ENCODE measurements around the gene STK38.
"Not testable (repeated sequence)": the region's sequence is repeated elsewhere in the genome, so short reads cannot be mapped to it uniquely, and the experiment has no call there.

Gene STK38

DNA sequence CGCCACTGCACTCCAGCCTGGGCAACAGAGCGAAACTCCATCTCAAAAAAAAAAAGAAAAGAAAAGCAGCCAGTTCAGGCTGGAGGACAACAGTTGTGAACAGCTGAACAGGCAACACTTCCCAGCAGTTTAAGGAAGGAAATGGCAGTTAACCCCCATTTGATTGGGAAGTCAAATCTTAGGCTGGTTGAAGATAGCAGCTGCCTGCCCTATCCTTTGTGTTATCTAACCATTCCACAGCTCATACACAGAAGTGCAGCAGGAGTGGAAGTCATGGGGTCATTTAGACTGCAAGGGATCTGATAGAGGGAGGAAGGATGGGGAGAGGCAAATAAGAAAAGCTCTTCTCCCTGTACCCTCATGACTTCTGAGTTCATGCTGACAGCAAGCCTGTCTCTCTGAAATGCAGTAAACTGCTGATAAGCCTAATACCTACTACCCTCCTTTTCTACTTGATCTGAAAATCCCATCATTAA lies 69.2 kb downstream of the STK38 start:
- no peak overlapping the region for H3K4me3 ChIP-seq (ENCODE audit: low read depth in 1 of 2, low read length in 2 of 2)
- H3K36me3 ChIP-seq (ENCODE audit: control insufficient read depth in 1 of 2, insufficient read depth in 2 of 2, low read length in 2 of 2), result peaks cover 24 to 36% of the 10 kb centered on the region in 2 donors
- no peaks in the 10 kb centered on the region for H3K27me3 ChIP-seq (ENCODE audit: low read depth, low read length)
- no peaks in the 10 kb centered on the region for H3K9me3 ChIP-seq (ENCODE audit: control insufficient read depth in 1 of 2, low read length in 2 of 2)
- H3K27ac ChIP-seq (ENCODE audit: low read length), result no peak overlapping the region
- H3K4me1 ChIP-seq (ENCODE audit: control insufficient read depth in 1 of 2, insufficient read depth in 2 of 2, low read length in 2 of 2), result no peaks in the 10 kb centered on the region

- H3K27ac ChIP-seq (ENCODE audit: low read length), result no peak overlapping the region
- H3K27me3 ChIP-seq (ENCODE audit: low read depth, low read length), result no peaks in the 10 kb centered on the region
- H3K9me3 ChIP-seq (ENCODE audit: control insufficient read depth in 1 of 2, low read length in 2 of 2), result no peaks in the 10 kb centered on the region
- H3K4me3 ChIP-seq (ENCODE audit: low read depth in 1 of 2, low read length in 2 of 2), result no peak overlapping the region
- H3K36me3 ChIP-seq (ENCODE audit: control insufficient read depth in 1 of 2, insufficient read depth in 2 of 2, low read length in 2 of 2), result peaks cover 13 to 23% of the 10 kb centered on the region in 2 donors
- no peaks in the 10 kb centered on the region for H3K4me1 ChIP-seq (ENCODE audit: control insufficient read depth in 1 of 2, insufficient read depth in 2 of 2, low read length in 2 of 2)
Observed at GRCh38 chr6:36469946-36470345, 77.3 kb downstream of the STK38 start.

- Histone ChIP-seq H3K9me3 (ENCODE audit: control insufficient read depth in 1 of 2, low read length in 2 of 2) (no peaks in the 10 kb centered on the region), H3K4me3 (ENCODE audit: low read depth in 1 of 2, low read length in 2 of 2) (no peak overlapping the region), H3K36me3 (ENCODE audit: control insufficient read depth in 1 of 2, insufficient read depth in 2 of 2, low read length in 2 of 2) (peaks cover 9 to 18% of the 10 kb centered on the region in 2 donors), H3K27me3 (ENCODE audit: low read depth, low read length) (no peaks in the 10 kb centered on the region), H3K4me1 (ENCODE audit: control insufficient read depth in 1 of 2, insufficient read depth in 2 of 2, low read length in 2 of 2) (no peaks in the 10 kb centered on the region), H3K27ac (ENCODE audit: low read length) (no peak overlapping the region)
Observed at GRCh38 chr6:36469148-36469661, 78.1 kb downstream of the STK38 start.

DNA sequence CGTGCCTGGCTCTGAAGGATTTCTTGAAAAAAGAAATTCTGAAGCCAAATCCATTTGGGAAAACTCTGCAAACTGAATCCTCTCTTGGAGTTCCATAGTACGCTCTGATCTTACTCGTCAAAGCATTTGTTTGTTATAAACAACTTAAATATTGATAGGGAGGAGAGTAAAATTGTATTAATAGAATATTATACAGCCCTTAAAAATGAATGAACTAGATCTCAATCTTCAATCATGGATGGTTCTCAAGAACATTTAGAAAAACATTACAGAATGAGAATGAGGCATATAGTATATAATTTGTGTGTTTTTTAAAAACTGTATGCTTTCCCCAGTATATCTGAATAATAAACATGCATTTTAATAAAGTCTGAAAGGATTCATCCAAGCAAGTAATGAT lies 79.7 kb downstream of the STK38 start:
- Histone ChIP-seq H3K27me3 (ENCODE audit: low read depth, low read length) (no peaks in the 10 kb centered on the region), H3K9me3 (ENCODE audit: control insufficient read depth in 1 of 2, low read length in 2 of 2) (no peaks in the 10 kb centered on the region), H3K36me3 (ENCODE audit: control insufficient read depth in 1 of 2, insufficient read depth in 2 of 2, low read length in 2 of 2) (peaks cover 9 to 18% of the 10 kb centered on the region in 2 donors), H3K4me3 (ENCODE audit: low read depth in 1 of 2, low read length in 2 of 2) (no peak overlapping the region), H3K4me1 (ENCODE audit: control insufficient read depth in 1 of 2, insufficient read depth in 2 of 2, low read length in 2 of 2) (no peaks in the 10 kb centered on the region), H3K27ac (ENCODE audit: low read length) (no peak overlapping the region)

DNA sequence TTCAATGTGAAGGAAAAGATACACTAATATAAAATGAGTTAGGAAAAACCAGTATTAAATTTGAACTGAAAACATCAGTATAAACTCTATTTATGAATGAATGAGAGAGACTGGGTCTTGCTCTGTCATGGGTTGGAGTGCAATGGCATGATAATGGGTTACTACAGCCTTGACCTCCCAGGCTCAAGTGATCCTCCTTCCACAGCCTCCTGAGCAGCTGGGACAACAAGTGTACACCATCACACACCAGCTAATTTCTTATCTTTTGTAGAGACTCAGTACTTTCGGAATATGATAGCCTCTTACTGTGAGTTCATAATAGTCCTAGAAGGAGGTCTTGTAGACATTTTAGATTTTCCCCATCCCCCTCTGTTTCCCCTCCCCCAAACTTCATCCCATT lies 83.0 kb downstream of the STK38 start:
- Histone ChIP-seq H3K27me3 (ENCODE audit: low read depth, low read length) (no peaks in the 10 kb centered on the region), H3K4me3 (ENCODE audit: low read depth in 1 of 2, low read length in 2 of 2) (no peak overlapping the region), H3K36me3 (ENCODE audit: control insufficient read depth in 1 of 2, insufficient read depth in 2 of 2, low read length in 2 of 2) (no peaks in the 10 kb centered on the region), H3K4me1 (ENCODE audit: control insufficient read depth in 1 of 2, insufficient read depth in 2 of 2, low read length in 2 of 2) (peaks cover 4 to 5% of the 10 kb centered on the region in 2 donors), H3K27ac (ENCODE audit: low read length) (no peak overlapping the region), H3K9me3 (ENCODE audit: control insufficient read depth in 1 of 2, low read length in 2 of 2) (no peaks in the 10 kb centered on the region)

DNA sequence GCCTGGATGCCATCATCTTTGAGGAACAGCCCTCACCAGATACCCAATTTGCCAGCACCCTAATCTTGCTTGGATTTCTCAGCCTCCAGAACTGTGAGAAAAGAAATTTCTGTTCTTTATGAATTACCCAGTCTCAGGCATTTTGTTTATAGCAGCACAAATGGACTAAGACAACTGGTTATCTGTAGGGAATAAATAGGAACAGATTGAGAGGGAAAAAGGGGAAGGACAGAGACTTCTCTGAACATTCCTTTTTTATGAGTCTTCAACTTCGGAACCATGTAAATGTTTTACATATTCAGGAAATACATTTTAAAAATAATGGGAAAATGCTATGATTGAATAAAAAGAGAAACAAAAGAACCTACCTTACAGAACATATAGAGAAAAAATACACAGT lies 83.6 kb downstream of the STK38 start:
- Histone ChIP-seq H3K4me1 (ENCODE audit: control insufficient read depth in 1 of 2, insufficient read depth in 2 of 2, low read length in 2 of 2) (peaks cover 5 to 6% of the 10 kb centered on the region in 2 donors), H3K27me3 (ENCODE audit: low read depth, low read length) (no peaks in the 10 kb centered on the region), H3K36me3 (ENCODE audit: control insufficient read depth in 1 of 2, insufficient read depth in 2 of 2, low read length in 2 of 2) (no peaks in the 10 kb centered on the region), H3K9me3 (ENCODE audit: control insufficient read depth in 1 of 2, low read length in 2 of 2) (no peaks in the 10 kb centered on the region), H3K4me3 (ENCODE audit: low read depth in 1 of 2, low read length in 2 of 2) (no peak overlapping the region), H3K27ac (ENCODE audit: low read length) (no peak overlapping the region)

DNA sequence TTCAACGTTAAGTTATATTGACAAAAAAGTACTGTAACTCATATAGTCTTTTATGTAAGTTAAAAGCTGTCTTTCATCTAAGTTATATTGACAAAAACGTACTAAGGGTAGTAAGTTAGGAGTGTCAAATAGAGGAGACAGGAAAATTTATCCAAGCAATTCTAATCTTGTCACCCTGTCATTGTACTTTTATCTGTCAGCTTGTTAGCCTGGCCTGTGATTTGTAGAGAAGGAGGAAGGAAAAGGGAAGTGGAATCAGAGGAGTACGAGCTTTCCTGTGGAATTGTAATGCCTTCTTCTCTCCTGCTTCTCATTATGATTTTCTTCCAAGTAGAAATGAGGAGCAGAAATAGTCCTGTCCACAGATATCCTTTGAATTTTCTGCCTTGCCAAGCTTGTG lies 85.6 kb downstream of the STK38 start:
- Histone ChIP-seq H3K4me1 (ENCODE audit: control insufficient read depth in 1 of 2, insufficient read depth in 2 of 2, low read length in 2 of 2) (peaks cover 5 to 6% of the 10 kb centered on the region in 2 donors), H3K4me3 (ENCODE audit: low read depth in 1 of 2, low read length in 2 of 2) (no peak overlapping the region), H3K9me3 (ENCODE audit: control insufficient read depth in 1 of 2, low read length in 2 of 2) (no peaks in the 10 kb centered on the region), H3K36me3 (ENCODE audit: control insufficient read depth in 1 of 2, insufficient read depth in 2 of 2, low read length in 2 of 2) (no peaks in the 10 kb centered on the region), H3K27me3 (ENCODE audit: low read depth, low read length) (no peaks in the 10 kb centered on the region), H3K27ac (ENCODE audit: low read length) (no peak overlapping the region)

DNA sequence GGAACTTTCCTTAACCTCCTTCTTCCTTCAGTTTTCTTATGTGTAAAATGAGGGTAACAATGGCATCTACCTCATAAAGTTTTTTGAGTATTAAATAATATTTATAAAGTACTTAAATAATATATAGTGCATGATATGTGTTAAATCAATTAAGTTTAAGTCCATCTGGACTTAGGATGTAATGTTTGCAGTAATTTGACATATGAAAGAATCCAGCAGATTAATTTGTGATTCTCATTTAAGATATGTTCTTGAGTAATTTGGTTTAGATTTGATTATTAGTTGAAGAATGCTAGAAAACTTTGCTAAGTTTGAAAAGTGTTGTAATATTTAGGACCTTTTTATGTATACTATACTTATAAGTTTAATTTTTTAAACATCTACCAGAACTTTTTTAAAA lies 86.4 kb downstream of the STK38 start:
- H3K9me3 ChIP-seq (ENCODE audit: control insufficient read depth in 1 of 2, low read length in 2 of 2), result no peaks in the 10 kb centered on the region
- no peaks in the 10 kb centered on the region for H3K36me3 ChIP-seq (ENCODE audit: control insufficient read depth in 1 of 2, insufficient read depth in 2 of 2, low read length in 2 of 2)
- H3K4me1 ChIP-seq (ENCODE audit: control insufficient read depth in 1 of 2, insufficient read depth in 2 of 2, low read length in 2 of 2), result peaks cover 5 to 6% of the 10 kb centered on the region in 2 donors
- no peak overlapping the region for H3K27ac ChIP-seq (ENCODE audit: low read length)
- no peaks in the 10 kb centered on the region for H3K27me3 ChIP-seq (ENCODE audit: low read depth, low read length)
- no peak overlapping the region for H3K4me3 ChIP-seq (ENCODE audit: low read depth in 1 of 2, low read length in 2 of 2)

DNA sequence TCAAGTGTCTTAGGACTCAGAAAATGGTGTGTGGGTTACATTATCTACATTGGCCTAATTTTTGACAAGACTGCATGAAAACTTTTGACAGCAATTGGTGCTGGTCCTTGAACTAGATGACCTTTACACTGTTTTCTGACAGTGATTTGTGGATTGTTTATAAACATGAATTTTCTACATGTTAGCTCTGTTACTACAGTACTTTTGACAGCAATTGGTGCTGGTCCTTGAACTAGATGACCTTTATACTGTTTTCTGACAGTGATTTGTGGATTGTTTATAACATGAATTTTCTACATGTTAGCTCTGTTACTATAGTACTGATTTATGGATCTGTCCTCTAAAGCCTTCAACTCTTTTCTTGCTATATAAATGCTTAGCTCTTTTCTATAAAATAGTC lies 87.8 kb downstream of the STK38 start:
- Histone ChIP-seq H3K9me3 (ENCODE audit: control insufficient read depth in 1 of 2, low read length in 2 of 2) (no peaks in the 10 kb centered on the region), H3K4me3 (ENCODE audit: low read depth in 1 of 2, low read length in 2 of 2) (no peak overlapping the region), H3K27me3 (ENCODE audit: low read depth, low read length) (no peaks in the 10 kb centered on the region), H3K27ac (ENCODE audit: low read length) (no peak overlapping the region), H3K4me1 (ENCODE audit: control insufficient read depth in 1 of 2, insufficient read depth in 2 of 2, low read length in 2 of 2) (peaks cover 5 to 6% of the 10 kb centered on the region in 2 donors), H3K36me3 (ENCODE audit: control insufficient read depth in 1 of 2, insufficient read depth in 2 of 2, low read length in 2 of 2) (no peaks in the 10 kb centered on the region)

- Histone ChIP-seq H3K27ac (ENCODE audit: low read length) (no peak overlapping the region), H3K4me3 (ENCODE audit: low read depth in 1 of 2, low read length in 2 of 2) (no peak overlapping the region), H3K36me3 (ENCODE audit: control insufficient read depth in 1 of 2, insufficient read depth in 2 of 2, low read length in 2 of 2) (peaks cover 4 to 5% of the 10 kb centered on the region in 2 donors), H3K27me3 (ENCODE audit: low read depth, low read length) (no peaks in the 10 kb centered on the region), H3K9me3 (ENCODE audit: control insufficient read depth in 1 of 2, low read length in 2 of 2) (no peaks in the 10 kb centered on the region), H3K4me1 (ENCODE audit: control insufficient read depth in 1 of 2, insufficient read depth in 2 of 2, low read length in 2 of 2) (peaks cover 5 to 6% of the 10 kb centered on the region in 2 donors)
Observed at GRCh38 chr6:36455486-36456027, 91.7 kb downstream of the STK38 start.

- H3K36me3 ChIP-seq (ENCODE audit: control insufficient read depth in 1 of 2, insufficient read depth in 2 of 2, low read length in 2 of 2); H3K4me3 ChIP-seq (ENCODE audit: low read depth in 1 of 2, low read length in 2 of 2); H3K27ac ChIP-seq (ENCODE audit: low read length); H3K9me3 ChIP-seq (ENCODE audit: control insufficient read depth in 1 of 2, low read length in 2 of 2); H3K27me3 ChIP-seq (ENCODE audit: low read depth, low read length); H3K4me1 ChIP-seq (ENCODE audit: control insufficient read depth in 1 of 2, insufficient read depth in 2 of 2, low read length in 2 of 2): not testable (repeated sequence)
Observed at GRCh38 chr6:36452897-36453296, 94.4 kb downstream of the STK38 start.

DNA sequence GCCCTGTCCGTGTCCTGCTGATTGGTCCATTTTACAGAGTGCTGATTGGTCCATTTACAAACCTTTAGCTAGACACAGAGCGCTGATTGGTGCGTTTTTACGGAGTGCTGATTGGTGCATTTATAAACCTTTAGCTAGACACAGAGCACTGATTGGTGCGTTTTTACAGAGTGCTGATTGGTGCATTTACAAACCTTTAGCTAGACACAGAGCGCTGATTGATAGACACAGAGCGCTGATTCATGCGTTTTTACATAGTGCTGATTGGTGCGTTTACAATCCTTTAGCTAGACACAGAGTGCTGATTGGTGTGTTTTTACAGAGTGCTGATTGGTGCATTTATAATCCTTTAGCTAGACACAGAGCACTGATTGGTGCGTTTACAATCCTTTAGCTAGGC lies 98.1 kb downstream of the STK38 start:
- H3K9me3 ChIP-seq (ENCODE audit: control insufficient read depth in 1 of 2, low read length in 2 of 2); H3K27ac ChIP-seq (ENCODE audit: low read length); H3K27me3 ChIP-seq (ENCODE audit: low read depth, low read length); H3K36me3 ChIP-seq (ENCODE audit: control insufficient read depth in 1 of 2, insufficient read depth in 2 of 2, low read length in 2 of 2); H3K4me3 ChIP-seq (ENCODE audit: low read depth in 1 of 2, low read length in 2 of 2): not testable (repeated sequence)
- H3K4me1 ChIP-seq (ENCODE audit: control insufficient read depth in 1 of 2, insufficient read depth in 2 of 2, low read length in 2 of 2), result peaks cover 4 to 15% of the 10 kb centered on the region in 2 donors

Measured in muscle layer of duodenum (tissue), 2 donors.